Dendritic cell treated with granulocyte-macrophage colony-stimulating factor and Interleukin-4, amounts not matched to agents 40 ng/mL and 50 ng/mL, for 4 days (primary cell): ENCODE results near the gene SPATA25.
"Not testable (repeated sequence)": the region's sequence is repeated elsewhere in the genome, so short reads cannot be mapped to it uniquely, and the experiment has no call there.

Experiments used
- H3K27ac Mint-ChIP-seq: one replicate; pipeline ENCODE4 v1.8.0; 2022; ENCODE audit warnings: mild to moderate bottlenecking, mixed read lengths
- H3K27me3 Mint-ChIP-seq: one replicate; pipeline ENCODE4 v1.8.0; 2022; ENCODE audit warnings: mild to moderate bottlenecking, mixed read lengths
- H3K36me3 Mint-ChIP-seq: one replicate; pipeline ENCODE4 v1.8.0; 2022; ENCODE audit warnings: low read depth, mixed read lengths
- H3K4me1 Mint-ChIP-seq: one replicate; pipeline ENCODE4 v1.8.0; 2022; ENCODE audit warnings: low read depth, mixed read lengths
- H3K4me3 Mint-ChIP-seq: one replicate; pipeline ENCODE4 v1.8.0; 2022; ENCODE audit warnings: mild to moderate bottlenecking, moderate library complexity, mixed read lengths
- H3K9me3 Mint-ChIP-seq: one replicate; pipeline ENCODE4 v1.8.0; 2022; ENCODE audit warnings: mixed read lengths
- intact Hi-C: fragments of 100-400 bp; cut with micrococcal nuclease; formaldehyde crosslinking; loops from one replicate; pipeline ENCODE4 v1.15.0; 2022

The SPATA25 gene

GRCh38 chr20:45887346-45887715 is at the start of gene SPATA25:
SPATA25 (minus strand) TSS chr20:45887622; CDS start chr20:45887590, 32 bp downstream.
- Mint-ChIP-seq H3K27me3 (no peaks in the 10 kb centered on the region), H3K9me3 (no peaks in the 10 kb centered on the region), H3K4me3 (no peak within 1 kb of the TSS), H3K36me3 (peaks cover 59% of the 10 kb centered on the region), H3K27ac (no peak within 1 kb of the TSS), H3K4me1 (peaks cover 53% of the 10 kb centered on the region)
- intact Hi-C loops, result loop anchor here (10.0 kb wide), 1 partner anchor 83 kb away; no protein-coding TSS in a partner anchor

- peak overlapping the region; percentile 100 for H3K27ac Mint-ChIP-seq
- H3K9me3 Mint-ChIP-seq, result no peaks in the 10 kb centered on the region
- peak overlapping the region; percentile 88 for H3K4me3 Mint-ChIP-seq
- intact Hi-C loops, result loop anchor here (1.0 kb wide), 2 partner anchors 25 to 78 kb away; partner anchors contain the start of genes ACOT8 and ZSWIM3
- no peaks in the 10 kb centered on the region for H3K27me3 Mint-ChIP-seq
- peaks cover 65% of the 10 kb centered on the region for H3K36me3 Mint-ChIP-seq
- H3K4me1 Mint-ChIP-seq, result peaks cover 18% of the 10 kb centered on the region
Measured at GRCh38 chr20:45935416-45936046, 48.1 kb upstream of the SPATA25 start.

GRCh38 chr20:45934586-45935415 is 47.4 kb upstream of the SPATA25 start, which contains the start of gene PCIF1:
PCIF1 (plus strand) TSS chr20:45934683; CDS start chr20:45939000, 4,317 bp downstream.
- no peaks in the 10 kb centered on the region for H3K9me3 Mint-ChIP-seq
- intact Hi-C loops, result loop anchor here (1.0 kb wide), 3 partner anchors 24 to 78 kb away; partner anchors contain the start of genes ACOT8 and ZSWIM3
- H3K4me1 Mint-ChIP-seq, result peaks cover 18% of the 10 kb centered on the region
- H3K36me3 Mint-ChIP-seq, result peaks cover 58% of the 10 kb centered on the region
- H3K4me3 Mint-ChIP-seq, result peak within 1 kb of the TSS; percentile 99
- H3K27me3 Mint-ChIP-seq, result no peaks in the 10 kb centered on the region
- peak within 1 kb of the TSS; percentile 100 for H3K27ac Mint-ChIP-seq

GRCh38 chr20:45934046-45934585 is 46.7 kb upstream of the SPATA25 start:
- Mint-ChIP-seq H3K4me1 (peaks cover 18% of the 10 kb centered on the region), H3K27me3 (no peaks in the 10 kb centered on the region)
- intact Hi-C loops, result loop anchor here (1.0 kb wide), 1 partner anchor 44 kb away; no protein-coding TSS in a partner anchor

GRCh38 chr20:45933266-45934045 is 46.0 kb upstream of the SPATA25 start:
- intact Hi-C loops, result loop anchor here (1.0 kb wide), 1 partner anchor 43 kb away; no protein-coding TSS in a partner anchor
- Mint-ChIP-seq H3K36me3 (peaks cover 44% of the 10 kb centered on the region), H3K4me1 (peaks cover 15% of the 10 kb centered on the region), H3K27me3 (no peaks in the 10 kb centered on the region), H3K27ac (peak overlapping the region; percentile 100), H3K4me3 (peak overlapping the region; percentile 99), H3K9me3 (no peaks in the 10 kb centered on the region)

More at GRCh38 chr20:45934046-45934585, 46.7 kb upstream of the SPATA25 start:
- peaks cover 51% of the 10 kb centered on the region for H3K36me3 Mint-ChIP-seq
- H3K4me3 Mint-ChIP-seq, result peak overlapping the region; percentile 99
- H3K27ac Mint-ChIP-seq, result peak overlapping the region; percentile 100
- H3K9me3 Mint-ChIP-seq, result no peaks in the 10 kb centered on the region

- H3K27ac Mint-ChIP-seq, H3K4me3 Mint-ChIP-seq, H3K27me3 Mint-ChIP-seq, H3K9me3 Mint-ChIP-seq, intact Hi-C loops: not testable (repeated sequence)
- peaks cover 28% of the 10 kb centered on the region for H3K36me3 Mint-ChIP-seq
- peaks cover 17% of the 10 kb centered on the region for H3K4me1 Mint-ChIP-seq
Measured at GRCh38 chr20:45931680-45932079, 44.3 kb upstream of the SPATA25 start.

GRCh38 chr20:45927071-45927878 is 39.9 kb upstream of the SPATA25 start:
- Mint-ChIP-seq H3K4me3 (no peak overlapping the region), H3K36me3 (peaks cover 4% of the 10 kb centered on the region), H3K9me3 (no peaks in the 10 kb centered on the region), H3K27ac (peak overlapping the region; percentile 23), H3K27me3 (peaks cover 10% of the 10 kb centered on the region), H3K4me1 (peaks cover 32% of the 10 kb centered on the region)
- intact Hi-C loops, result no loop called here

- Mint-ChIP-seq H3K27me3 (peaks cover 15% of the 10 kb centered on the region), H3K36me3 (no peaks in the 10 kb centered on the region), H3K9me3 (no peaks in the 10 kb centered on the region), H3K27ac (peak overlapping the region; percentile 23), H3K4me3 (no peak overlapping the region), H3K4me1 (peaks cover 35% of the 10 kb centered on the region)
- intact Hi-C loops, result no loop called here
Measured at GRCh38 chr20:45926731-45927070, 39.3 kb upstream of the SPATA25 start.

GRCh38 chr20:45925821-45926506 is 38.5 kb upstream of the SPATA25 start:
- no peaks in the 10 kb centered on the region for H3K9me3 Mint-ChIP-seq
- no peaks in the 10 kb centered on the region for H3K36me3 Mint-ChIP-seq
- H3K4me1 Mint-ChIP-seq, result peaks cover 42% of the 10 kb centered on the region
- peak overlapping the region; percentile 90 for H3K27ac Mint-ChIP-seq
- H3K4me3 Mint-ChIP-seq, result no peak overlapping the region
- peaks cover 18% of the 10 kb centered on the region for H3K27me3 Mint-ChIP-seq
- intact Hi-C loops, result no loop called here

GRCh38 chr20:45924391-45925261 is 37.2 kb upstream of the SPATA25 start:
- H3K9me3 Mint-ChIP-seq, result no peaks in the 10 kb centered on the region
- H3K27ac Mint-ChIP-seq, result peak overlapping the region; percentile 90
- H3K4me1 Mint-ChIP-seq, result peaks cover 55% of the 10 kb centered on the region
- peak overlapping the region; percentile 53 for H3K4me3 Mint-ChIP-seq
- no peaks in the 10 kb centered on the region for H3K36me3 Mint-ChIP-seq
- intact Hi-C loops, result no loop called here
- H3K27me3 Mint-ChIP-seq, result peaks cover 18% of the 10 kb centered on the region

- peak overlapping the region; percentile 59 for H3K27ac Mint-ChIP-seq
- H3K27me3 Mint-ChIP-seq, result peaks cover 18% of the 10 kb centered on the region
- no peaks in the 10 kb centered on the region for H3K9me3 Mint-ChIP-seq
- no peaks in the 10 kb centered on the region for H3K36me3 Mint-ChIP-seq
- intact Hi-C loops, result no loop called here
- H3K4me1 Mint-ChIP-seq, result peaks cover 59% of the 10 kb centered on the region
- no peak overlapping the region for H3K4me3 Mint-ChIP-seq
Measured at GRCh38 chr20:45921337-45922189, 34.1 kb upstream of the SPATA25 start.
